NCI-H1436 (cell line): ENCODE data around the gene USP35.

Experiments used
- DNase-seq: peaks from one replicate; lab custom pipeline; 2025; lab: John Stamatoyannopoulos, UW

The USP35 gene

GRCh38 chr11:78196661-78197091 lies 8.0 kb downstream of the USP35 start:
- DNase-seq, result no peak

- DNase-seq, result no peak
These were observed 9.1 kb downstream of the USP35 start for GRCh38 chr11:78197816-78198215.

GRCh38 chr11:78199015-78199652 lies 10.4 kb downstream of the USP35 start:
- no peak for DNase-seq

GRCh38 chr11:78199653-78200015 lies 10.9 kb downstream of the USP35 start:
- DNase-seq, result no peak

- no peak for DNase-seq
These were observed 11.3 kb downstream of the USP35 start for GRCh38 chr11:78200061-78200460.

GRCh38 chr11:78200553-78200952 lies 11.8 kb downstream of the USP35 start:
- DNase-seq, result no peak

GRCh38 chr11:78201096-78201818 lies 12.5 kb downstream of the USP35 start:
- DNase-seq, result no peak

- DNase-seq, result no peak
These were observed 14.0 kb downstream of the USP35 start for GRCh38 chr11:78202733-78203167.

GRCh38 chr11:78203184-78203583 lies 14.5 kb downstream of the USP35 start:
- DNase-seq, result no peak

GRCh38 chr11:78205256-78205655 lies 16.5 kb downstream of the USP35 start:
- DNase-seq, result no peak

GRCh38 chr11:78205691-78206090 lies 17.0 kb downstream of the USP35 start:
- DNase-seq, result no peak

GRCh38 chr11:78207532-78208256 lies 19.0 kb downstream of the USP35 start:
- DNase-seq, result no peak

- no peak for DNase-seq
These were observed 19.8 kb downstream of the USP35 start for GRCh38 chr11:78208257-78209165.

- no peak for DNase-seq
These were observed 20.8 kb downstream of the USP35 start for GRCh38 chr11:78209478-78209877.

- no peak for DNase-seq
These were observed 21.4 kb downstream of the USP35 start for GRCh38 chr11:78210000-78210608.

- no peak for DNase-seq
These were observed 22.8 kb downstream of the USP35 start for GRCh38 chr11:78211565-78211964.

GRCh38 chr11:78212586-78213371 lies 24.1 kb downstream of the USP35 start:
- DNase-seq, result no peak

GRCh38 chr11:78213526-78214330 lies 25.0 kb downstream of the USP35 start:
- DNase-seq, result no peak

GRCh38 chr11:78214331-78215194 lies 25.8 kb downstream of the USP35 start:
- no peak for DNase-seq
